ENCODE results near the gene UNK.

DNA sequence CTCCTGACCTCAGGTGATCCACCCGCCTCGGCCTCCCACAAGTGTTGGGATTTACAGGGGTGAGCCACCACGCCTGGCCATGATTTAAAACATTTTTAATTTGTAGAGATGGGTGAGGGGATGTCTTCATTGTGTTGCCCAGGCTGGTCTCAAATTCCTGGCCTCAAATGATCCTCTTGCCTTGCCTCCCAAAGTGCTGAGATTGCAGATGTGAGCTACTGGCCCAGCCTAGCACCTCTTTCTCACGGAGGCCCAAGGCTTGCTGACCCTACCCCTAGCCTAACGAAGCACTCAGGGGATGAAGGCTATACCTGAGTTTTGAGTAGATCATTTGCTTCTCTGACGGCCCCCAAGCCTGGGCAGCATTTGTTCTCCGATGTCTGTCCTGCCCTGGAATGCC is 26.6 kb downstream of the UNK start:
- TF ChIP-seq POLR2AphosphoS5 (IDR thresholded peaks at IDR 0.05) = no peak
- TF ChIP-seq POLR2A (IDR thresholded peaks at IDR 0.05) = no peak

Data from upper lobe of left lung (tissue), 4 donors.